HG02571 (cell line): ENCODE results near the gene SPRY1.

Source experiments
- ATAC-seq: cut with Tn5 transposase; IDR thresholded peaks from one replicate; pipeline ENCODE4 v1.9.1; 2021; ENCODE audit warnings: mild to moderate bottlenecking, moderate library complexity; ENCODE audit not compliant: unreplicated experiment

Gene SPRY1

GRCh38 chr4:123438031-123438430 lies 41.4 kb downstream of the SPRY1 start:
- no peak for ATAC-seq

GRCh38 chr4:123443401-123444289 lies 47.0 kb downstream of the SPRY1 start:
- peak; percentile 50 for ATAC-seq

GRCh38 chr4:123444290-123444731 lies 47.7 kb downstream of the SPRY1 start:
- peak; percentile 81 for ATAC-seq

GRCh38 chr4:123446865-123447474 lies 50.4 kb downstream of the SPRY1 start:
- ATAC-seq: no peak

GRCh38 chr4:123449362-123449761 lies 52.8 kb downstream of the SPRY1 start:
- ATAC-seq: no peak

- ATAC-seq: peak; percentile 70
Measured at GRCh38 chr4:123449780-123450179, 53.2 kb downstream of the SPRY1 start.

GRCh38 chr4:123450393-123450792 lies 53.8 kb downstream of the SPRY1 start:
- no peak for ATAC-seq

GRCh38 chr4:123452616-123453015 lies 56.0 kb downstream of the SPRY1 start:
- ATAC-seq: no peak

- no peak for ATAC-seq
Measured at GRCh38 chr4:123453061-123453680, 56.6 kb downstream of the SPRY1 start.
